HG03066 (cell line): ENCODE results near the gene AGBL1.
"Not testable (repeated sequence)": the region's sequence is repeated elsewhere in the genome, so short reads cannot be mapped to it uniquely, and the experiment has no call there.

Source experiments
- ATAC-seq: cut with Tn5 transposase; IDR thresholded peaks from one replicate; pipeline ENCODE4 v1.9.1; 2021; ENCODE audit warnings: low read depth; ENCODE audit not compliant: unreplicated experiment

The AGBL1 gene

GRCh38 chr15:86973284-86973844 lies 893.7 kb downstream of the AGBL1 start:
- ATAC-seq: no peak

- no peak for ATAC-seq
These were observed 908.4 kb downstream of the AGBL1 start for GRCh38 chr15:86988033-86988432.

- no peak for ATAC-seq
These were observed 942.1 kb downstream of the AGBL1 start for GRCh38 chr15:87021751-87022150.

DNA sequence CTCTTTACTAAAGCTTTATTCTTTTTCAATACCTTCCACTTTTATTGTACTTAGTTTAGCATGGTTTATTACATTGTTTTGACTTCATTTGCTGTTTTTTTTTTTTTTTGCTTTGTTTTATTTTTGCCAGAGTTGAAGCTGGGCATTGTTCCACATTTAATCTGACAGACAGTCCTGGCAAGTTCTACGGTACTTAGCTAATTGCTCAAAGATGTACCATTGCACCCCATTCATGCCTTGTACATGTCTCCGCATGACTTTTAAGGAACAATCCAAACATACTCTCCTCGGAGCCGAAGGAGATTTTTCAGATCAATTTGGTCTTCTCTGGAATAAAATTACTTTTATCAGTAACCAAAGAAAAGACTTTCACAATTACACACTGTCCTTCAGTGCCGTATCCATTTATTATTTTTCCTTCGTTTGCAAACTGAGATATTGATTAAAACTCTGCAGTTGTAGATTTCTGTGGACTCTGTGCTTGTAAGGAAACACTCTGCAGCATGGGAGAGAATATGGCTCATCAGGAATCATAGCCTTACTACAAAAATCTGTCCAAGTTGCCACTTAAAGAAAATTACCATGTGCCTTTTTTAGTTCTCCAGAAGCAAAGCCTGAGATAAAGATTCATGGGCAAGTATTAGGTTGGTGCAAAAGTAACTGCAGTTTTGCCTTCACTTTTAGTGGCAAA lies 952.0 kb downstream of the AGBL1 start:
- ATAC-seq: no peak

DNA sequence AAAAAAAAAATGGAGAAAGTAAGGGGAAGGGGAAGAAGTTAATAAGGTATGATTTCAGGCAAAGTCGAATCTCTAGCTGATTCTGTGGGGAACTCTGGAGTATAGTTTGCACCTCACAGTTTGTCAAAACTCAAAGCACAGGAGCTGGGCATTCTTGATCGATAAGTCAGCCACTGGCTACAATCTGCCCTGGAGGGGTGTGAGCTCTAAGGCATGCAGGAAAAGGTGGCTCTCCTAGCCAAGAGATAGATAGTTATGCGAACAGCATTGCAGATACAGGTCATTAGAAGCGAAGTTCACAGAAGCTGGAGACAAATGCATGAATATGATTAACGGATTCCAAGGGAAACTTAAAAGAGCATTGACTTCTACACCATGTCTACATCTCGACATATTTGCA lies 952.6 kb downstream of the AGBL1 start:
- no peak for ATAC-seq

GRCh38 chr15:87033056-87033455 lies 953.4 kb downstream of the AGBL1 start:
- ATAC-seq: no peak

GRCh38 chr15:87034886-87035285 lies 955.2 kb downstream of the AGBL1 start:
- ATAC-seq: no peak

GRCh38 chr15:87038404-87038803 lies 958.7 kb downstream of the AGBL1 start:
- ATAC-seq: no peak

- not testable (repeated sequence) for ATAC-seq
These were observed 962.9 kb downstream of the AGBL1 start for GRCh38 chr15:87042619-87043018.

DNA sequence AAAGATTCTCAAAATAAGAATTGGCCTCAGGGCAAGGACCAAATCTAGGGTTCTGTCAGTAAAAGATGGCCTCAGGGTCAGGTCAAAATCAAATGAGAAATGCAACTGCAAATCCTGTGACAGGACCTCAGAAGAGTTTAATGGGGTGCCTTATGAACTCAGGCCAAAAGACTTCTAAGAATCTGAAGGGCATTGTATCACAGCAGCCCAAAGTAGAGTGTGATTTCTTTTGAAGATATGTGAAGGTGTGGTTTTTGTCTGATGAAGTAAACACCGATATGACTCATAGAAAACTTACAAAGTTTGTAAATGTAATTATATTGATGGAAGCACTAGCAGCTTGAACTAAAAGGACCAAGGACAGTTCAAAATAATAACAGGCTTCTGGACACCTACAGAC lies 966.1 kb downstream of the AGBL1 start:
- no peak for ATAC-seq

DNA sequence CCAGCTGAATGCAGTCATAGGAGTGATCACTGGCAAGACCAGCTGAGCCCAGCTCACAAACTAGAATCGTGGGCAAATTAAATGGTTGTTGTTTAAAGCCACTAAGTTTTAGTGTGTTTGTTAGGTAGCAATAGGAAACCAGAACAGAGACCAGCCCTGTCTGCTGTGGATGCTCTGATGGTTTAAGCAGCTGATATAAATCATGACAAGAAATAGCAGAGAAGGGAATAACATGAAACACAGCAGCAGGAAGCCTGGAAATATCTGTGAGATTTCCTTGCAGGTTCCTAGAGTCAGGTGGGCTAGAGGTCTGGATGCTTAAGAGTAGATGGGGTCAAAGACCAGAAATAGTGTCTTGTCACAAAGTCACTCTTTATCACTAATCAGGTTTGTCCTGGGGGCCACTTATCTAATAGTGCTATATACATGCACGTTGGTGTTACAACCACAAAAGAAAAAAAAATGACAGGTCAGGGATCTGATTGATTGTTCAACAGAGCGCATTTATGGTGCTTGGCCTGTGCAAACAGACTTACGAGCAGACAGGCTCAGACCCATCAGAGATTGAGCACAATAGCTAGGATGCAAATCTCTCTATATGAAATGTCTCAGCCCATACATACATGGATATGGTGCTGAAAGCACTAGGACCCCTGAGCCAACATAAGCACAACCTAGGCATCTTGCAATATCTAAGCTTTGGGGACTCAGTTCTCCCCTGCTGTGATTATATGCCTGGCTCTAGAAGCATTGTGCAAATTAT lies 967.7 kb downstream of the AGBL1 start:
- no peak for ATAC-seq
